Neural progenitor cell (in vitro differentiated cells): ENCODE data around the gene BOLL. TPM values are rescaled to one million over a fixed set of nuclear protein-coding genes. Genes with fewer than 3 reads are reported as not detected.
A peak's percentile ranks its signal among the peaks of the same experiment; 100 is the strongest.

Experiments
- DNase-seq: peaks from one replicate; pipeline ENCODE4 v3.0.0-alpha.2; 2016; ENCODE audit warnings: low spot score
- H2AFZ ChIP-seq: fragments of 200-600 bp; sonication (generic); replicated peaks from 2 replicates; pipeline ENCODE4 v1.6.1; 2016; ENCODE audit warnings: antibody characterized with exemption
- H3F3A ChIP-seq: fragments of 200-600 bp; sonication (generic); 2 replicates; pipeline ENCODE4 v1.6.1; 2016; ENCODE audit warnings: antibody characterized with exemption, low read depth
- H3K27ac ChIP-seq: fragments of 200-600 bp; sonication (generic); 2 replicates; pipeline ENCODE4 v1.5.1; 2016; ENCODE audit warnings: mild to moderate bottlenecking
- H3K27me3 ChIP-seq: fragments of 200-600 bp; sonication (generic); 2 replicates; pipeline ENCODE4 v1.6.1; 2016; ENCODE audit warnings: mild to moderate bottlenecking, moderate library complexity
- H3K36me3 ChIP-seq: fragments of 200-600 bp; sonication (generic); 2 replicates; pipeline ENCODE4 v1.5.1; 2016
- H3K4me1 ChIP-seq: fragments of 200-600 bp; sonication (generic); 2 replicates; pipeline ENCODE4 v1.6.1; 2016; ENCODE audit warnings: mixed run types
- H3K4me2 ChIP-seq: fragments of 200-600 bp; sonication (generic); 2 replicates; pipeline ENCODE4 v1.6.1; 2016
- H3K4me3 ChIP-seq: fragments of 200-600 bp; sonication (generic); 2 replicates; pipeline ENCODE4 v1.5.1; 2016
- H3K79me2 ChIP-seq: fragments of 200-600 bp; sonication (generic); 2 replicates; pipeline ENCODE4 v1.6.1; 2016; ENCODE audit warnings: low read depth
- H3K9ac ChIP-seq: fragments of 200-600 bp; sonication (generic); 2 replicates; pipeline ENCODE4 v1.6.1; 2016
- H3K9me3 ChIP-seq: fragments of 200-600 bp; sonication (generic); 2 replicates; pipeline ENCODE4 v1.5.1; 2016; ENCODE audit warnings: low read depth
- H4K20me1 ChIP-seq: fragments of 200-600 bp; sonication (generic); 2 replicates; pipeline ENCODE4 v1.6.1; 2016; ENCODE audit warnings: low read depth
- H3K27ac Mint-ChIP-seq: 3 replicates; pipeline ENCODE4 v1.8.0; 2021; ENCODE audit warnings: mixed read lengths
- H3K27me3 Mint-ChIP-seq: 2 replicates; pipeline ENCODE4 v1.8.0; 2022; ENCODE audit warnings: low read depth, mild to moderate bottlenecking, inconsistent platforms, moderate library complexity, mixed read lengths; ENCODE audit not compliant: insufficient read depth
- H3K36me3 Mint-ChIP-seq: 3 replicates; pipeline ENCODE4 v1.8.0; 2021; ENCODE audit warnings: mixed read lengths
- H3K4me1 Mint-ChIP-seq: 3 replicates; pipeline ENCODE4 v1.8.0; 2021; ENCODE audit warnings: mixed read lengths
- H3K4me3 Mint-ChIP-seq: 3 replicates; pipeline ENCODE4 v1.8.0; 2021; ENCODE audit warnings: mild to moderate bottlenecking, moderate library complexity, mixed read lengths
- H3K9me3 Mint-ChIP-seq: 3 replicates; pipeline ENCODE4 v1.8.0; 2020; ENCODE audit warnings: mixed read lengths
- EZH2 ChIP-seq: fragments of 200-600 bp; sonication (generic); IDR thresholded peaks from 2 replicates; pipeline ENCODE4 v1.6.1; 2017; ENCODE audit warnings: antibody characterized with exemption, mild to moderate bottlenecking, moderate library complexity
- EZH2phosphoT487 ChIP-seq: fragments of 200-600 bp; sonication (generic); IDR thresholded peaks from 2 replicates; pipeline ENCODE4 v1.6.1; 2017; ENCODE audit warnings: antibody characterized with exemption
- total RNA-seq: library from RNA; depleted of rRNA; stranded (reverse); fragments of >200 nt; gene quantifications from 2 replicates; pipeline ENCODE4 v1.2.3, GENCODE V29; 2015; ENCODE audit warnings: low replicate concordance
- TF ChIP-seq, protein P1 (sequence below): fragments of 200-600 bp; sonication (generic); IDR thresholded peaks from 2 replicates; pipeline ENCODE4 v1.5.1; 2017; ENCODE audit warnings: antibody characterized with exemption, mild to moderate bottlenecking

BOLL gene
- total RNA-seq, 1 donor from 2014 or later, result not detected

DNA sequence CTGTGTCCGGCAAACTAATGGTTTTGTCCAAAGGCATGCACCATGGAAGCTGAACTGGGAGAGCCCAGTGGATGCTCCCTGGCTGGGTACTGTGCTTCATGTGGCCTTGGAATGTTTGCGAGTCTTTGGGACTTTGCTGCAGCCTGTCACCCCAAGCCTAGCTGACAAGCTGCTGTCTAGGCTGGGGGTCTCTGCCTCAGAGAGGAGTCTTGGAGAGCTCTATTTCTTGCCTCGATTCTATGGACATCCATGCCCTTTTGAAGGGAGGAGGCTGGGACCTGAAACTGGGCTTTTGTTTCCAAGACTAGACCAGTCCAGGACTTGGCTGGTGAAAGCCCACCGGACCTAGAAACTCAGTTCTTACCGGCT lies 78.3 kb downstream of the BOLL start:
- Mint-ChIP-seq H3K27ac (no peak overlapping the region), H3K4me1 (peaks cover 29% of the 10 kb centered on the region), H3K27me3 (no peaks in the 10 kb centered on the region), H3K4me3 (peak overlapping the region; percentile 92), H3K36me3 (peaks cover 8% of the 10 kb centered on the region), H3K9me3 (no peaks in the 10 kb centered on the region)
- TF ChIP-seq, protein P1, sequence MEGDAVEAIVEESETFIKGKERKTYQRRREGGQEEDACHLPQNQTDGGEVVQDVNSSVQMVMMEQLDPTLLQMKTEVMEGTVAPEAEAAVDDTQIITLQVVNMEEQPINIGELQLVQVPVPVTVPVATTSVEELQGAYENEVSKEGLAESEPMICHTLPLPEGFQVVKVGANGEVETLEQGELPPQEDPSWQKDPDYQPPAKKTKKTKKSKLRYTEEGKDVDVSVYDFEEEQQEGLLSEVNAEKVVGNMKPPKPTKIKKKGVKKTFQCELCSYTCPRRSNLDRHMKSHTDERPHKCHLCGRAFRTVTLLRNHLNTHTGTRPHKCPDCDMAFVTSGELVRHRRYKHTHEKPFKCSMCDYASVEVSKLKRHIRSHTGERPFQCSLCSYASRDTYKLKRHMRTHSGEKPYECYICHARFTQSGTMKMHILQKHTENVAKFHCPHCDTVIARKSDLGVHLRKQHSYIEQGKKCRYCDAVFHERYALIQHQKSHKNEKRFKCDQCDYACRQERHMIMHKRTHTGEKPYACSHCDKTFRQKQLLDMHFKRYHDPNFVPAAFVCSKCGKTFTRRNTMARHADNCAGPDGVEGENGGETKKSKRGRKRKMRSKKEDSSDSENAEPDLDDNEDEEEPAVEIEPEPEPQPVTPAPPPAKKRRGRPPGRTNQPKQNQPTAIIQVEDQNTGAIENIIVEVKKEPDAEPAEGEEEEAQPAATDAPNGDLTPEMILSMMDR, result no peak
- TF ChIP-seq EZH2phosphoT487, result no peak
- TF ChIP-seq EZH2, result no peak
- H4K20me1 ChIP-seq, result peaks cover 22% of the 10 kb centered on the region
- no peak overlapping the region for H3K27ac ChIP-seq
- peak; percentile 31 for DNase-seq
- no peak overlapping the region for H2AFZ ChIP-seq
- no peaks in the 10 kb centered on the region for H3K9me3 ChIP-seq
- peak overlapping the region; percentile 95 for H3K4me2 ChIP-seq
- no peak overlapping the region for H3K9ac ChIP-seq
- no peaks in the 10 kb centered on the region for H3K27me3 ChIP-seq
- peak overlapping the region; percentile 67 for H3K4me3 ChIP-seq
- peaks cover 51% of the 10 kb centered on the region for H3K79me2 ChIP-seq
- H3F3A ChIP-seq, result peaks cover 18% of the 10 kb centered on the region
- H3K4me1 ChIP-seq, result peaks cover 27% of the 10 kb centered on the region
- H3K36me3 ChIP-seq, result no peaks in the 10 kb centered on the region

DNA sequence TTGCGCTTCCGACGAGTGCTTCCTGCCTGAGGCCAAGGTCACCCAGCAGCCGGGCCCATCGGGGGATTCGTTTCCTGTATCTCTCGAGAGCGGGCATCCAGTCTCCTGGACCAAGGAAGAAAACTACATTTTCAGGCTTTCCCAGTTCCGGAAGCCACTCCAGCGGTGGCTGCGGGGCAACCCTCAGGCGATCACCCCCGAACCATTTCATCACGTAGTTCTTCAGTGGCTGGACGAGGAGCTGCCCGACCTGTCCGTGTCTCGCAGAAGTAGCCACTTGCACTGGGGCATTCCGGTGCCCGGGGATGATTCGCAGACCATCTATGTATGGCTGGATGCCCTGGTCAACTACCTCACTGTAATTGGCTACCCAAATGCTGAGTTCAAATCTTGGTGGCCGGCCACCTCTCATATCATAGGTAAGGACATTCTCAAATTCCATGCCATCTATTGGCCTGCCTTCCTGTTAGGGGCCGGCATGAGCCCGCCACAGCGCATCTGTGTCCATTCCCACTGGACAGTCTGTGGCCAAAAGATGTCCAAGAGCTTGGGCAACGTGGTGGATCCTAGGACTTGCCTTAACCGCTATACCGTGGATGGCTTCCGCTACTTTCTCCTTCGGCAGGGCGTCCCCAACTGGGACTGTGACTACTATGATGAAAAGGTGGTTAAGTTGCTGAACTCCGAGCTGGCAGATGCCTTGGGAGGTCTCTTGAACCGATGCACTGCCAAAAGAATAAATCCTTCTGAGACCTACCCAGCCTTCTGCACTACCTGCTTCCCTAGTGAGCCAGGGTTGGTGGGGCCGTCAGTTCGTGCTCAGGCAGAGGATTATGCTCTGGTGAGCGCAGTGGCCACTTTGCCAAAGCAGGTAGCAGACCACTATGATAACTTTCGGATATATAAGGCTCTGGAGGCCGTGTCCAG lies 78.9 kb downstream of the BOLL start:
- no peak overlapping the region for H3K27ac Mint-ChIP-seq
- Histone ChIP-seq H3K4me2 (peak overlapping the region; percentile 95), H3K27ac (no peak overlapping the region), H3K9me3 (no peaks in the 10 kb centered on the region), H3K79me2 (peaks cover 51% of the 10 kb centered on the region), H4K20me1 (peaks cover 22% of the 10 kb centered on the region), H3F3A (peaks cover 14% of the 10 kb centered on the region), H3K36me3 (no peaks in the 10 kb centered on the region), H2AFZ (no peak overlapping the region), H3K9ac (peak overlapping the region; percentile 21), H3K27me3 (no peaks in the 10 kb centered on the region), H3K4me1 (peaks cover 27% of the 10 kb centered on the region), H3K4me3 (peak overlapping the region; percentile 67)
- H3K9me3 Mint-ChIP-seq, result no peaks in the 10 kb centered on the region
- H3K27me3 Mint-ChIP-seq, result no peaks in the 10 kb centered on the region
- peak overlapping the region; percentile 92 for H3K4me3 Mint-ChIP-seq
- peaks cover 29% of the 10 kb centered on the region for H3K4me1 Mint-ChIP-seq
- H3K36me3 Mint-ChIP-seq, result peaks cover 8% of the 10 kb centered on the region
- peak; percentile 18 for DNase-seq
- TF ChIP-seq EZH2phosphoT487 (no peak), EZH2 (no peak)
- TF ChIP-seq, protein P1, result no peak

DNA sequence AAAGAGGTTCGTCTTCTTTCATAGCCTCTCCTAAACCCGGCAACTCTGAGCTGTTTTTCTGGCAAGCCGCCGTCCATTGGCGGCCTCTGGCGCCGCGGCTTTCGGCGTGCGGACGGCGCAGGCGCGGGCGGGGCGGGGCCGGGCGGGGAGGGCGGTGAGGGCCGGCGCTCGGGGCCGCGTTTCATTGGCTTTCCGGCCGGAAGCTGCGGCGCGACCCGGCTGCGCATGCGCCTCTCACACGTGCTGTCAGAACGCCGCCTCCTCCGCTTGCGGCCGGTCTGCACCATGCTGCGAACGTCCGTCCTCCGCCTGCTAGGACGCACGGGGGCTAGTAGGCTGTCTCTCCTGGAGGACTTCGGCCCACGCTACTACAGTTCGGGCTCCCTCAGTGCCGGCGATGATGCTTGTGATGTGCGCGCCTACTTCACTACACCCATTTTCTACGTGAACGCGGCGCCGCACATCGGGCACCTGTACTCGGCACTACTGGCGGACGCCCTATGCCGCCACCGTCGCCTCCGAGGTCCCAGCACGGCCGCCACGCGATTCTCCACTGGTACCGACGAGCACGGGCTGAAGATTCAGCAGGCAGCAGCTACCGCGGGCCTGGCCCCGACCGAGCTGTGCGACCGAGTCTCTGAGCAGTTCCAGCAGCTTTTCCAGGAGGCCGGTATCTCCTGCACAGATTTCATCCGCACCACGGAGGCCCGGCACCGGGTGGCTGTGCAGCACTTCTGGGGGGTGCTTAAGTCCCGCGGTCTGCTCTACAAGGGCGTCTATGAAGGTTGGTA lies 79.8 kb downstream of the BOLL start, which contains the start of gene MARS2:
TSS of gene MARS2 (plus strand) at position 249 of the 791 bp plus-strand sequence. CDS start at position 286, 37 bp downstream.
- no peaks in the 10 kb centered on the region for H3K9me3 ChIP-seq
- Mint-ChIP-seq H3K4me3 (peak within 1 kb of the TSS; percentile 92), H3K4me1 (peaks cover 29% of the 10 kb centered on the region), H3K27ac (peak within 1 kb of the TSS; percentile 38), H3K27me3 (peaks cover 2% of the 10 kb centered on the region), H3K36me3 (peaks cover 8% of the 10 kb centered on the region), H3K9me3 (no peaks in the 10 kb centered on the region)
- peak within 1 kb of the TSS; percentile 67 for H3K4me3 ChIP-seq
- peak; percentile 98 for DNase-seq
- TF ChIP-seq EZH2 (peak; percentile 34), EZH2phosphoT487 (no peak)
- TF ChIP-seq, protein P1, result no peak
- H4K20me1 ChIP-seq, result peaks cover 22% of the 10 kb centered on the region
- peaks cover 27% of the 10 kb centered on the region for H3K4me1 ChIP-seq
- H3K27me3 ChIP-seq, result no peaks in the 10 kb centered on the region
- H3K79me2 ChIP-seq, result peaks cover 49% of the 10 kb centered on the region
- H2AFZ ChIP-seq, result peak within 1 kb of the TSS; percentile 90
- peak within 1 kb of the TSS; percentile 95 for H3K4me2 ChIP-seq
- peak within 1 kb of the TSS; percentile 13 for H3K27ac ChIP-seq
- peaks cover 13% of the 10 kb centered on the region for H3F3A ChIP-seq
- no peaks in the 10 kb centered on the region for H3K36me3 ChIP-seq
- H3K9ac ChIP-seq, result peak within 1 kb of the TSS; percentile 49
